GM13976 (cell line): ENCODE measurements around the gene CREB3L1.

Experiments
- DNase-seq: peaks from one replicate; pipeline ENCODE4 v3.0.0; 2012; ENCODE audit warnings: low spot score
- CTCF ChIP-seq: IDR thresholded peaks from 2 replicates; pipeline ENCODE4 v1.5.1; 2012; ENCODE audit warnings: borderline replicate concordance, mild to moderate bottlenecking; ENCODE audit not compliant: insufficient read depth; ENCODE audit errors: extremely low read depth, missing control alignments, control extremely low read depth
- in situ Hi-C: fragments of 300-500 bp; cut with MboI; formaldehyde crosslinking; loops from one replicate; pipeline ENCODE4 v1.12.0; 2022; ENCODE audit warnings: low sequenced_read_pairs, mixed read lengths, inconsistent platforms; ENCODE audit not compliant: unreplicated experiment

Gene CREB3L1

GRCh38 chr11:46248289-46249102 is 29.0 kb upstream of the CREB3L1 start:
- in situ Hi-C loops, result loop anchor here (10.0 kb wide), 1 partner anchor 286 kb away; no protein-coding TSS in a partner anchor

GRCh38 chr11:46249103-46249937 is 28.1 kb upstream of the CREB3L1 start:
- in situ Hi-C loops, result loop anchor here (10.0 kb wide), 1 partner anchor 285 kb away; no protein-coding TSS in a partner anchor
- no peak for TF ChIP-seq CTCF
- no peak for DNase-seq

More at GRCh38 chr11:46248289-46249102, 29.0 kb upstream of the CREB3L1 start:
- no peak for DNase-seq
- TF ChIP-seq CTCF, result no peak

GRCh38 chr11:46249938-46250744 is 27.3 kb upstream of the CREB3L1 start:
- in situ Hi-C loops, result loop anchor here (10.0 kb wide), 1 partner anchor 285 kb away; no protein-coding TSS in a partner anchor
- no peak for DNase-seq

GRCh38 chr11:46250745-46251052 is 26.8 kb upstream of the CREB3L1 start:
- TF ChIP-seq CTCF, result no peak
- DNase-seq, result no peak
- in situ Hi-C loops, result no loop called here

More at GRCh38 chr11:46249938-46250744, 27.3 kb upstream of the CREB3L1 start:
- no peak for TF ChIP-seq CTCF

GRCh38 chr11:46251954-46252353 is 25.5 kb upstream of the CREB3L1 start:
- no peak for TF ChIP-seq CTCF
- DNase-seq, result no peak
- in situ Hi-C loops, result no loop called here

GRCh38 chr11:46252373-46252914 is 25.0 kb upstream of the CREB3L1 start:
- TF ChIP-seq CTCF, result no peak
- in situ Hi-C loops, result no loop called here
- DNase-seq, result no peak
